Measurements from ENCODE around the gene CACNA1H. TPM values are rescaled to one million over a fixed set of nuclear protein-coding genes. Genes with fewer than 3 reads are reported as not detected.

CACNA1H gene
- total and polyA plus RNA-seq, 9 of the 15 experiments (the other 6 are each of a cell fraction or from before 2014, with no cell fraction given): 0.10 to 0.18 TPM; not detected in 7

DNA sequence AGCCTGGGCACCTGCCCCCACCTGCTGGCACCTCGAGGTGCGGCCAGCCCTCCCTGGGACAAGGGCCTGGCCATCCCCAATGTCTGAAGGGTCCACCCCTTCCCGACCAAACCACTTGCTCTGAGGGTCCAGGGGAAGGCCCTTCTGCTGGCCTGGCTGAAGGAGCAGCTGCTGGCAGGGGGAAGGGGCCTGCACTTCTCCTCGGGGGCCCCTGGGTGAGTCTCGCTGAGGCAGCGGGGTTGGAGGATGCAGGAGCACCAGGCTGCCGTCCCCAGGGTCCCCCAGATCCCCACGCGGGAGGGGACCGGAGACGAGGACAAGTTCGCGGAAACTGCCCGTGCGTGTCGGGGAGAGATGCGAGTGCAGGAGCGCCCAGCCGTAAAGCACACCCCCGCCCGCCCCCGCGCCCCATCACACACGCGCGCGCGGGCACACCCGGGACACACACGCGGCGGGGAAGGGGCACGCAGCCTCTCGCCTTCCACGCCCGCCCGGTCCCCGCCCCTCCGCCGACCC is 725 bp upstream of the CACNA1H start:
- in situ Hi-C loops (cut with MboI): no loop called here

More for the DNA sequence above, 725 bp upstream of the CACNA1H start:
- POLR2A ChIA-PET: no interaction called here
- intact Hi-C loops (cut with micrococcal nuclease): no loop called here
- Histone ChIP-seq H4K20me1 (replicated peaks; ENCODE audit: control insufficient read depth, insufficient read depth, low read length) (peaks cover 12% of the 10 kb centered on the region), H3K79me2 (ENCODE audit: control insufficient read depth, insufficient read depth, low read length) (no peaks in the 10 kb centered on the region), H3K4me3 (peak overlapping the region; percentile 34), H3K9me3 (replicated peaks; ENCODE audit: control insufficient read depth, insufficient read depth, low read depth, low read length) (no peaks in the 10 kb centered on the region), H3K4me1 (replicated peaks in 1 of 2; ENCODE audit: control insufficient read depth in 2 of 2, insufficient read depth in 2 of 2, low read length in 2 of 2) (peaks cover 0 to 75% of the 10 kb centered on the region in 2 experiments; a peak in 2 of 5 replicates), H3K9me1 (ENCODE audit: control insufficient read depth, insufficient read depth, low read length) (no peaks in the 10 kb centered on the region), H3K27me3 (ENCODE audit: control insufficient read depth in 2 of 2, insufficient read depth in 2 of 2, low read length in 2 of 2) (peaks cover 14 to 59% of the 10 kb centered on the region in 2 experiments), H3K36me3 (ENCODE audit: control insufficient read depth, insufficient read depth, low read length) (no peaks in the 10 kb centered on the region), H3K4me2 (ENCODE audit: insufficient read depth, low read length) (peak overlapping the region; percentile 32; the same call in 1 of the 2 replicates), H3K27ac (ENCODE audit: extremely low read depth, low read depth, low read length) (no peak overlapping the region), H3K9ac (ENCODE audit: insufficient read depth in 1 of 2, low read depth in 2 of 2, low read length in 2 of 2) (no peak overlapping the region), H2AFZ (ENCODE audit: low read depth, low read length) (peak overlapping the region; percentile 40; the same call in 1 of the 2 replicates)
- WGBS (ENCODE audit: insufficient coverage, low coverage, missing lambda C conversion rate): 3% methylated on average over 14 of the region's 40 CpGs
- CTCF ChIA-PET (ENCODE audit: low intra/inter-chr PET ratio): no interaction called here
- peak; percentile 87 for TF ChIP-seq SAFB (IDR thresholded peaks at IDR 0.05; ENCODE audit: borderline replicate concordance, low read depth, low read length)
- peak; percentile 70 for TF ChIP-seq EGR1 (conservative IDR thresholded peaks at IDR 0.05)
- TF ChIP-seq, protein P1, sequence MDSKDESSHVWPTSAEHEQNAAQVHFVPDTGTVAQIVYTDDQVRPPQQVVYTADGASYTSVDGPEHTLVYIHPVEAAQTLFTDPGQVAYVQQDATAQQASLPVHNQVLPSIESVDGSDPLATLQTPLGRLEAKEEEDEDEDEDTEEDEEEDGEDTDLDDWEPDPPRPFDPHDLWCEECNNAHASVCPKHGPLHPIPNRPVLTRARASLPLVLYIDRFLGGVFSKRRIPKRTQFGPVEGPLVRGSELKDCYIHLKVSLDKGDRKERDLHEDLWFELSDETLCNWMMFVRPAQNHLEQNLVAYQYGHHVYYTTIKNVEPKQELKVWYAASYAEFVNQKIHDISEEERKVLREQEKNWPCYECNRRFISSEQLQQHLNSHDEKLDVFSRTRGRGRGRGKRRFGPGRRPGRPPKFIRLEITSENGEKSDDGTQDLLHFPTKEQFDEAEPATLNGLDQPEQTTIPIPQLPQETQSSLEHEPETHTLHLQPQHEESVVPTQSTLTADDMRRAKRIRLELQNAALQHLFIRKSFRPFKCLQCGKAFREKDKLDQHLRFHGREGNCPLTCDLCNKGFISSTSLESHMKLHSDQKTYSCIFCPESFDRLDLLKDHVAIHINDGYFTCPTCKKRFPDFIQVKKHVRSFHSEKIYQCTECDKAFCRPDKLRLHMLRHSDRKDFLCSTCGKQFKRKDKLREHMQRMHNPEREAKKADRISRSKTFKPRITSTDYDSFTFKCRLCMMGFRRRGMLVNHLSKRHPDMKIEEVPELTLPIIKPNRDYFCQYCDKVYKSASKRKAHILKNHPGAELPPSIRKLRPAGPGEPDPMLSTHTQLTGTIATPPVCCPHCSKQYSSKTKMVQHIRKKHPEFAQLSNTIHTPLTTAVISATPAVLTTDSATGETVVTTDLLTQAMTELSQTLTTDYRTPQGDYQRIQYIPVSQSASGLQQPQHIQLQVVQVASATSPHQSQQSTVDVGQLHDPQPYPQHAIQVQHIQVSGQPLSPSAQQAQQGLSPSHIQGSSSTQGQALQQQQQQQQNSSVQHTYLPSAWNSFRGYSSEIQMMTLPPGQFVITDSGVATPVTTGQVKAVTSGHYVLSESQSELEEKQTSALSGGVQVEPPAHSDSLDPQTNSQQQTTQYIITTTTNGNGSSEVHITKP (IDR thresholded peaks at IDR 0.05; ENCODE audit: partially characterized antibody): peak; percentile 85
- TF ChIP-seq CXXC5 (CRISPR knock-in tag; IDR thresholded peaks at IDR 0.05): no peak
- TF ChIP-seq, protein P2, sequence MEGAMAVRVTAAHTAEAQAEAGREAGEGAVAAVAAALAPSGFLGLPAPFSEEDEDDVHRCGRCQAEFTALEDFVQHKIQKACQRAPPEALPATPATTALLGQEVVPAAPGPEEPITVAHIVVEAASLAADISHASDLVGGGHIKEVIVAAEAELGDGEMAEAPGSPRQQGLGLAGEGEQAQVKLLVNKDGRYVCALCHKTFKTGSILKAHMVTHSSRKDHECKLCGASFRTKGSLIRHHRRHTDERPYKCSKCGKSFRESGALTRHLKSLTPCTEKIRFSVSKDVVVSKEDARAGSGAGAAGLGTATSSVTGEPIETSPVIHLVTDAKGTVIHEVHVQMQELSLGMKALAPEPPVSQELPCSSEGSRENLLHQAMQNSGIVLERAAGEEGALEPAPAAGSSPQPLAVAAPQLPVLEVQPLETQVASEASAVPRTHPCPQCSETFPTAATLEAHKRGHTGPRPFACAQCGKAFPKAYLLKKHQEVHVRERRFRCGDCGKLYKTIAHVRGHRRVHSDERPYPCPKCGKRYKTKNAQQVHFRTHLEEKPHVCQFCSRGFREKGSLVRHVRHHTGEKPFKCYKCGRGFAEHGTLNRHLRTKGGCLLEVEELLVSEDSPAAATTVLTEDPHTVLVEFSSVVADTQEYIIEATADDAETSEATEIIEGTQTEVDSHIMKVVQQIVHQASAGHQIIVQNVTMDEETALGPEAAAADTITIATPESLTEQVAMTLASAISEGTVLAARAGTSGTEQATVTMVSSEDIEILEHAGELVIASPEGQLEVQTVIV (CRISPR knock-in tag; IDR thresholded peaks at IDR 0.05; ENCODE audit: borderline replicate concordance): peak; percentile 39; the same call in 1 of the 2 replicates
- BruUV-seq (replicated peaks): no TSS peak
- peak; percentile 50 for ATAC-seq
- peak in 1 of 4 experiments; percentile 31 for DNase-seq (ENCODE audit: extremely low read depth in 1 of 4, low spot score in 3 of 4)
- FAIRE-seq: no peak

All from K562 (cell line).